IPS DF 4.7 (cell line): Measurements from ENCODE around the gene PHACTR3.

Experiments
- DNase-seq: peaks from one replicate; pipeline ENCODE4 v3.0.0-alpha.2; 2013; ENCODE audit warnings: low spot score; ENCODE audit errors: extremely low read depth

The PHACTR3 gene

GRCh38 chr20:59690101-59690500 is 85.8 kb downstream of the PHACTR3 start:
- DNase-seq: no peak

DNA sequence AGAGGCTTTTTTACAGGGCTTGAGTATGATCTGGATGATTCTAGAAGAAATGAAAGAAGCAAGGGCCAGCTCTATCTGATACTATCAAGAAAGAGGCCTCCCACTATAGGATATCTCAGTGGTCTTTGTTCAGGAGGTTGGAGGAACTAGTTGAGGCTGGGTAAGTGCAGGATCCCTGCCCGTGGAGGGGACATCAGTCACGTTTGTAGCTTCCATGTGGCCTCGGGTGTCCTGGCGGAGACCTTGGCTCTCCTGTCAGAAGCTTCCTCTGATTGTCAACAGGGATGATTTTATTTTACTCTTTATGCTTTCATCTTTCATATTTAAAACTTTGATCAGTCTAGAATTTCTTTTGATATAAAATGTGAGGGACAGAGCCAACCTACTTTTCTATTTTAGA is 86.6 kb downstream of the PHACTR3 start:
- no peak for DNase-seq

GRCh38 chr20:59692139-59692538 is 87.8 kb downstream of the PHACTR3 start:
- no peak for DNase-seq

- DNase-seq: no peak
Measured at GRCh38 chr20:59693587-59693986, 89.2 kb downstream of the PHACTR3 start.

- no peak for DNase-seq
Measured at GRCh38 chr20:59696476-59696875, 92.1 kb downstream of the PHACTR3 start.

DNA sequence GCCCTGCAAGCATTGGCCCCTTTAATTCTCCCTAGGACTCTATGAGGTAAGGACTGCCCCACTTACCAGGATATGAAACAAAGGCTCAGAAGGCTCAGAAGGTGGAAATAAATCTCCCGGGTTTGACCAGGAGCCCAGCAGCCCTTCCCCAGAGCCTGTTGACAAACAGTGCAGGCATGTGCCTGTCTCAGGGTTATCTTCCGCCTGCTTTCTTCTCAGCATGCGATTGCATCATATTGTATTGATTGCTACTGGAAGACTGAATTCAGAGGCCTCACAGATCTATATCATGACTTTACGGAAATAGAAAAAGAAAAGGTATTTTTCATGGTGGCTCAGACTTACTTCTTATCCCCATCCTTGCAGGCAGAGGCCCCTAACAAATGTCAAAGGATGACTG is 92.7 kb downstream of the PHACTR3 start:
- no peak for DNase-seq

DNA sequence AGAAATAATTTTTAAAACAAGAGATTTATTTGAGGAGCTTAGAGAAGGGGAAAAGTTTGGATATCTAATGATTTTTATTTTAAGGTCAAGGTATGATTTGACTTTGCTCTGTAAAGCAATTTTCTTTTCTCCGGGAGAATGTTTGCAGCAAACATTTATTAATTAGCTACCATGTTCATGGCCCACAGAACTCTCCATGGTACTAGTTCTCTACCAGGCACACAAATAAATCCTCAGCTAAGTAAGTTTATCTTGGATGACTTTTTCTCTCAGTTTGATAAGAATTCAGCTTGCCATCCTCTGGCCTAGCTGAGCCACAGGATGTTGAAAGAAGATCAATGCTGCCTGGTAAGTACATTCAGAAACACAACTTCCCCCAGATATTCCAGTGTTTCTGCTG is 94.3 kb downstream of the PHACTR3 start:
- no peak for DNase-seq

GRCh38 chr20:59701236-59701635 is 96.9 kb downstream of the PHACTR3 start:
- DNase-seq: no peak

DNA sequence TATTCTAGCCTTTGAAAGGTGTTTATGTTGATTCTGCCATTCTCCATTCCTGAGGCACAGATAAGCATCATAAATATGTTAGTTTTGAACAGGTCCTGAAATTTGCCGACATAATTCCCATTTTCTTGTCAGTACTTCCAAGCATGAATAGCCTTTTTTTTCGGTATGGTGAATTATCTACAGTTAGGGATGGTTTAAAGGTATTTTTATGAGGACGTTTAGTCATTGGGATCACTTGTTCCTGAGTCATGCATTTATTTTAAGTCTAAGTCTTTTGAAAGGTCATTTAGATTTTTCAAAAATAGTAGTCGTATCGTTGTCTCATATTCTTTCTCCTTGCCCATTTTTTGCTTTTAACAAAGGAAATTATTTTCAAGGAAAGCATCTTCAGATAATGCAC is 98.7 kb downstream of the PHACTR3 start:
- DNase-seq: no peak

- DNase-seq: no peak
Measured at GRCh38 chr20:59705651-59706399, 101.5 kb downstream of the PHACTR3 start.

DNA sequence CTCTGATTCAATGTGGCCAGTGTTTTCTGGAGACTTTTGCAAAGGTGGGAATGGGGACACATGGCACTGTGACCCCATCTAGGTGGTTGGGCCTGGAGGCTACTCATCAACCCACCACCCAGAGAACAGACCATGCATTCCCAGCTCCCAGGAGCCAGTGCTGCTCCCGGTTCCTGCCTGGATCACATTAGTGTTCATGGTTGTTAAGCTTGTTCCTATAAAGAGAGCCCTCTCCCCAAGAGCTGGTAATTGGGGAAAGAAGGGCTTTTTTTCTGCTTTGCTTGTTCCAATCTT is 102.0 kb downstream of the PHACTR3 start:
- no peak for DNase-seq

DNA sequence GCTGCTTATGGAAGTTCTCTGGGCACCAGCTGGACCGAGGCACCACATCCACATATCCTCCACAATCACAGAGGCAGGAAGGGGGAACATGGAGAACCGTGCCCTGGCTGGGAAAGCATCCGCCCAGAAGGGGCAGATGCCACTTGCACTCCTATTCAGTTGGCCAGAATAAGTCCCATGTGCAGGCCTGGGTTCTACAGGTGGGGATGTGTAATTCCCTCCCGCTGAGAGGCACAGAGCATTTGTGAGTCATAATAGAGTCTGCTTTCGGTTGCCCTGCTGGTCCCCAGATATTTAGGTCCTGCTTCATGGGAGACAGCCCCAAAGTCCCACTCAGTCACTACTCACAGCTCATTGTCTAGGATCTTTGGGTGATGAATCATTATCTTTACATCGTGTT is 104.0 kb downstream of the PHACTR3 start:
- no peak for DNase-seq

GRCh38 chr20:59709636-59710035 is 105.3 kb downstream of the PHACTR3 start:
- DNase-seq: no peak

GRCh38 chr20:59718071-59718470 is 113.7 kb downstream of the PHACTR3 start:
- no peak for DNase-seq

DNA sequence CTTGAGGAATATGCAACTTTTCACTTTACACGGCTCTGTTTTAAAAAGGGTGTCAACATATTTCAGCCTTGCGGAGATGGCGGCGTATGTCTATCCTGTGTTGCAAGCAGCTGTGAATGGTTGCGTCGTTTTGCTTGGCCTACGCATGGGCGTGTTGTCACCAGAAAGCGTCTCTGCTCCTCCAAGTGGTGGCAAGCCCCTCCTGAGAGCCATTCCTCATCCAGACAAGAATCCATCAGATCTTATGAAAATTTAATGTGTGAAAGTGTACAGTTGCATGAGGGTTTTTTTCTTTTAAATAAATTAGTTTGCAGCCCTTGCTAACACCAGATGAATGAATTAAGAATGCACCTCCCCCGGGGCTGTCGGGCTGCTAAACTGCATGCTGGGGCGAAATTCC is 114.4 kb downstream of the PHACTR3 start:
- DNase-seq: no peak

DNA sequence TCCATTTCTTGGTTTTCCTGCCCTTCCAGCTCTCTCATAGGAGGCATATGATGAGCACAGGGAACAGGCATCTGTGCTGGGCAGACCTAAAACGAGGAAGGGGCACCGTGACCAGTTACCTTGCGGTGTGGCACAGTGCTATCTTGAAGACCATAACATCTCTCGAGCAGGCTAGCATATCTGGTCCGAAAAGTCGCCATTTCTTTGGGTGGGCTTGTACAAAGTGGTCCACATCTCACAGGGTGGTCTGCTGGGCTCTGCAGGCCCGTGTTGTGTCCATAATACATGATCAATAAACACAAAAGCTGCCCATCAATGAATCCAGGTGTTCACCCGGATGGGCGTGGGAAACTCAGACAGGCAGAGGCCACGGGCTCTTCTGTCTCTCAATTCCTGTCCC is 115.7 kb downstream of the PHACTR3 start:
- DNase-seq: no peak

- DNase-seq: no peak
Measured at GRCh38 chr20:59721386-59721785, 117.0 kb downstream of the PHACTR3 start.

DNA sequence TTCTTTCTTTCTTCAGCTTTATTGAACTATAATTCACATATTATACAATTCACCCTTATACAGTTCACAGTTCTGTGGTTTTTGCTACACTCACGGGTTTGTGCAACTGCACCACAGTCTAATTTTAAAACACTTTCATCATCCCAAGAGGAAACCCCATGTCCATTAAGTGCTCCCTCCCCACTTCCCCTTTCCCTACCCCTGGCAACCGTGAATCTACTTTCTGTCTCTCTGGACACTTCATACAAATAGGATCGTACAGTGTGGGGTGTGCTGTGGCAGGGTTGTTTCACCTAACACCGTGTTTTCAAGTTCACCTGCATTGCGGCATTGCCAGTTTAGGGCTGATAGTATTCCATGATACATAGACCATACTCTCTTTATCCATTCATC is 118.8 kb downstream of the PHACTR3 start:
- no peak for DNase-seq

DNA sequence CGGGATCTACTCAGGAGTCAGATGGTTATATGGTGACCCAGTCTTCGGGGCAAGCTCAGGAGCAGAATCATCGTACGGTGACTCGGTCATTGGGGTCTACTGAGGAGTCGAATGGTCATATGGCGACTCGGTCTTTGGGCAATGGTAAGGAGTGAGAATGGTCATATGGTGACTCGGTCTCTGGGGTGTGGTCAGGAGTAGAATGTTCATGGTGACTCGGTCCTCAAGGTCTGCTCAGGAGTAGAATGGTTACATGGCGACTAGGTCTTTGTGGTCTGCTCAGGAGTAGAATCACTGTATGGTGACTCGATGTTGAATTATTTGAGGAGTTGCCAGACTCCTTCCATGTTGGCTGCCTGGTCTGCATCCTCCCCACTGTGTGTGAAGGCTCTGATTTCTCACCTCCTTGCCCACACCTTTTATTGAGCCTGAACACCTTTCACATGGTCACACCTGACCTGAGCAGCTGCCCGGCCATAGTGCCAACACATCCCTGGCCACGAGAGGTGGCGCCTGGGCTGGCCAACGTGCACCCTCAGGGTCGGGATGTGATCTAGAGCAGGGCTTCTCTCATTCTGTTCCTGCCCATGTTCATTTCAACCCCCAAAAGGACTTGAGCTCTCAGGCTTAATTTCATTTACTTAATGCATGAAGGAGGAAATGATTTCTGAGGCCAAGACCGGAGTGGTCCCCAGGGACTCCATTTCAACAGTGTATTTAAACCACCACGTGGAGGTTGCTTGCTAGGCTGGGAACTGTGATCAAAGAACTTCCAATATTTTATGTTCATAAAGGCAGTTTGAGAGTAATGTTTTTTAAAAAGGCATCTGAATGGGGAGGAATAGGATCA is 119.5 kb downstream of the PHACTR3 start:
- no peak for DNase-seq

DNA sequence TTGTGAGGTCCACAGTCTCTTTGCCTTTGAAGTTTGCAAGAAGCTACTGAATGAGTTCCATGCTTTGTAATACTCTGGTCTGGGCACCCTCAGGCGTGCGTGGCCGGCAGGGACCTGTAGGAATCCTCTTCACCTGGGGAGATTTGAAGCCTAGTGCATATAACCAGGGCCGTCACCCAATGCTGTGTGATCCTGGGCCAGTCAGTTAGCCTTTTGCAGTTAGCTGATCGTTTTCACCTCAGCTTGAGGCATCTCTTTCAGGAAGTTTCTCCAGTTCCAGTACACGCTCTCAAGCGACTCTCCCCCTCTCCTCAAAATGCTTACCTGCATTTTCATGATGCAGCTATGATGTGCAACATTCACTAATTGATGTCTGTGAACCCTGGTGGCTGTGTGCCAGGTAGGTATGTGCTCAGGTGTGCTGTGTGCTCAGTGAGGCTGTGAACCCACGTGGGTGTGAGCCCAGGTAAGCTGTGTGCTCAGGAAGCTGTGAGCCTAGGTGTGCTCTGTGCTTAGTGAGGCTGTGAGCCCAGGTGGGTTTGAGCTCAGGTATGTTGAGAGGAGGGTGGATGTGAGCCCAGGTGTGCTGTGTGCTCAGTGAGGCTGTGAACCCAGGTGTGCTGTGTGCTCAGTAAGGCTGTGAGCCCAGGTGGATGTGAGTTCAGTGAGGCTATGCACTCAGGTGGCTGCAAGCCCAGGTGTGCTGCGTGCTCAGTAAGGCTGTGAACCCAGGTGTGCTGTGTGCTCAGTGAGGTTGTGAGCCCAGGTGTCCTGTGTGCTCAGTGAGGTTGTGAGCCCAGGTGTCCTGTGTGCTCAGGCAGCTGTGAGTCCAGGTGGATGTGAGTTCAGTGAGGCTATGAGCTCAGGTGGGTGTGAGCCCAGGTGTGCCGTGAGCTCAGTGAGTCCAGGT is 120.4 kb downstream of the PHACTR3 start:
- DNase-seq: no peak

DNA sequence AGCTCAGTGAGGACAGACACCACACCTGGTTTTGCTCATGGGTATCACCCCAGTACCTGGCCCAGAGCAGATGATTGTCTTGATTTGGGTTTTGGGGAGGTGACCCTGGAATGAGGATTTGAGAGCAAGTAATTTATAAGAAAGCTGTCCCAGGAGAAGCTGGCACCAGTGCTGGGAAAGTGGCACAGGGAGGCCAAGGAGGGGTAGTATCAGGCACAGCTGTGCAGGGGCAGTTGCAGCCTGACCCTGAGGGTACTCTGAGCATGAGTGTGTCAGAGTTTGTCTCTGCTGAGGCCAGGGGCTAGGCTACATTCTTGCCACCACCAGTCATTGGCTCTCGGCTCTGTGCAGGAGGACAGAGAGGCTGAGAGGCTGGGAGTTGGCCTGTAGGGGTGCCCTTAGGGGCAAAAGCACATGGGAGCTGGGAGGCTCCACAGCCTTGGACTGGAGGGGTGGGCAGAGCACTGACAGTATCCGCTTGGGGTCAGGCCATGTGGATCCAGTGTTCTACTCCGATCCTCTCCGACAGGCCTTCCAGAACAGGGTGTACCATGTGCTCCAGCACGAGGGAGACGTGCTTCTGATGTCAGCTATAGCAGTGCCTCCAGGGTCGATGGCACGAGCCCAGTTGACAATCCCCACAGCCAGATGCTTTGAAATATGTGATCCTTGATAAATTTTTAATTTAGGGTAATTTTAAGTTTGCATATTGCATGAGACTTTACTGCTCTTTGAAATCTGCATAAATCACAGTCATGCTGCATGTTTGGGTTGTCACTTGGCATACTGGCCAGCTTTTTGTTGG is 121.3 kb downstream of the PHACTR3 start:
- no peak for DNase-seq
